ENCODE data around the gene THUMPD1.

GRCh38 chr16:20773679-20774078, 32.1 kb upstream of the THUMPD1 start:
- TF ChIP-seq CTCF (IDR thresholded peaks at IDR 0.05) (no peak), POLR2A (IDR thresholded peaks at IDR 0.05) (no peak)
